ENCODE data around the gene ARFGEF3.
A peak's percentile ranks its signal among the peaks of the same experiment; 100 is the strongest.
"Not testable (repeated sequence)": the region's sequence is repeated elsewhere in the genome, so short reads cannot be mapped to it uniquely, and the experiment has no call there.

ARFGEF3 gene

DNA sequence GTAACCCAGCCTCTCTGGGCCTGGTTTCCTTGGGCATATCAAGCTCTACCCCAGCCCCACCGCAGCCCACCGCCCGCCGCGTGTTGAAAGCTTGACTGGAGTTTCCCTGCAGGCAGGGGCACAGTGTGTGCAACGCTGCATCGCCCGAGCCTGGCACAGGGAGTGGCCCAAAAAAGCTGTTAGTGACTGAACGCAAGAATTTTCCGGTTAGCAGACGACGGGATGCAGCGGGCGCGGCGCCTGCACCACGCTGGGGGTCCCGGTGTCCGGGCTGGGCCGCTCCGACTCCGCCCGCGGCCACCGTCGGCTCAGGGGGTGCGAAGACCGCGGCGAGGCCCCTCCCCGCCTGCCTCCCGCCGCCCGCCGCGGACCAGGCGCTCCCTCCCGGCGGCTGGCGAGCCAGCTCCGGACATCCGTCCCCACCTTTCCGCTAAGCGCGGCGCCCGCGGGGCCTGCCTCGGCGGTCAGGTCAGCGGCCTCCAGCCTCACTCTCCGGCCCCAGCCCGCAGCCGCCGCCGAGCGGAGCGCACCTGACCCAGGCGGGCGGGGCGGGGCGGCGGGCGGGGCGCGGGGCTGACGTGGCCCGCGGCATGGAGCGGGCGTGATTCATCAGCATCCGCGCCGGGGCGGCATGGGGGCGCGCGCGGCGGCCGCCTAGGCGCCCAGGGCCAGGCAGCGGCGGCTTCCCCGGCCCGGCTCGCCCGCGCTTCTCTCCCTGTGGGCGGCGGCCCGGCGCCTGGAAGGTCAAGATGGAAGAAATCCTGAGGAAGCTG is at the start of gene ARFGEF3:
Gene ARFGEF3 (plus strand): TSS at position 602 of the 773 bp plus-strand sequence. CDS start 148 bp downstream, at position 750.
- no peak for FAIRE-seq
- TF ChIP-seq, protein P1, sequence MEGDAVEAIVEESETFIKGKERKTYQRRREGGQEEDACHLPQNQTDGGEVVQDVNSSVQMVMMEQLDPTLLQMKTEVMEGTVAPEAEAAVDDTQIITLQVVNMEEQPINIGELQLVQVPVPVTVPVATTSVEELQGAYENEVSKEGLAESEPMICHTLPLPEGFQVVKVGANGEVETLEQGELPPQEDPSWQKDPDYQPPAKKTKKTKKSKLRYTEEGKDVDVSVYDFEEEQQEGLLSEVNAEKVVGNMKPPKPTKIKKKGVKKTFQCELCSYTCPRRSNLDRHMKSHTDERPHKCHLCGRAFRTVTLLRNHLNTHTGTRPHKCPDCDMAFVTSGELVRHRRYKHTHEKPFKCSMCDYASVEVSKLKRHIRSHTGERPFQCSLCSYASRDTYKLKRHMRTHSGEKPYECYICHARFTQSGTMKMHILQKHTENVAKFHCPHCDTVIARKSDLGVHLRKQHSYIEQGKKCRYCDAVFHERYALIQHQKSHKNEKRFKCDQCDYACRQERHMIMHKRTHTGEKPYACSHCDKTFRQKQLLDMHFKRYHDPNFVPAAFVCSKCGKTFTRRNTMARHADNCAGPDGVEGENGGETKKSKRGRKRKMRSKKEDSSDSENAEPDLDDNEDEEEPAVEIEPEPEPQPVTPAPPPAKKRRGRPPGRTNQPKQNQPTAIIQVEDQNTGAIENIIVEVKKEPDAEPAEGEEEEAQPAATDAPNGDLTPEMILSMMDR (IDR thresholded peaks at IDR 0.05; ENCODE audit: insufficient read depth, missing control alignments), result no peak
- DNase-seq (ENCODE audit: insufficient read length, low spot score), result peak; percentile 38

GRCh38 chr6:138113588-138114210 is 48.0 kb upstream of the ARFGEF3 start:
- DNase-seq (ENCODE audit: insufficient read length, low spot score) (no peak), FAIRE-seq (no peak)
- TF ChIP-seq, protein P1 (IDR thresholded peaks at IDR 0.05; ENCODE audit: insufficient read depth, missing control alignments), result no peak

DNA sequence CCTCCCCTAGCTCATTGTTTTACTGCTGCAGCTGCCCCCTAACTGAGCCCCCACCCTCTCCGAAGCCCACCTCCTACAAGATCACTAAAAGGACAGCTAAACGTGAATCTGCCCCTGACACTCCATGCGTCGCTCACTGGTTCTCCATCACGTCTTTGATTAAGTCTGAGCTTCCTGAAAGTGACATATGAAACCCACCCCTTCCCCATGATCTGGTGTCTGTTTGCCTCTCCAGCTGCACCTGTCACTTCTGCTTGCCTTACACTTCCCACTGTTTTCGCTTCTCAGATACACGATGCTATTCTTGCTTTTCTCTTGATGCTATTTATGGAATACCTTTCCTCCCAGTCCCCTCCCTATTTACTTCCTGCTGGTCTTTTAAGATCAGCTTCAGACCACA is 46.5 kb upstream of the ARFGEF3 start:
- DNase-seq (ENCODE audit: insufficient read length, low spot score) (no peak), FAIRE-seq (no peak)
- TF ChIP-seq, protein P1 (IDR thresholded peaks at IDR 0.05; ENCODE audit: insufficient read depth, missing control alignments), result no peak

- TF ChIP-seq, protein P1 (IDR thresholded peaks at IDR 0.05; ENCODE audit: insufficient read depth, missing control alignments), result peak; percentile 78
- FAIRE-seq (peak; percentile 38), DNase-seq (ENCODE audit: insufficient read length, low spot score) (peak; percentile 21)
Measured at GRCh38 chr6:138115877-138116660, 45.7 kb upstream of the ARFGEF3 start.

DNA sequence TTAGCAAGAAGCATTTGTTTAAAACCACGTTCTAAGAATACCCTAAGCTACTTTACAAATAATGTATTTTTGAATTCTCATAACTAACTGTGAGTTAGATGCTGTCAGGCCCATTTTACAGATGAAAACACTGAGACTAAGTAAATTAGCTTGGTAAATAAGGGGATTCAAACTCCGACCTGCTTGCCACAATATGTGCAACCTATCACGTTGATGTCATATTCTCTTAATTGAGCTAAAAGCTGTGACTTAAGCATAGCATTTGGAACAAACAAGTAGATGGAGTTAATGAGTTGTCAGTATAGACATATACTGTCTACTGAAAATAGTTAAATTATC is 45.1 kb upstream of the ARFGEF3 start:
- TF ChIP-seq, protein P1 (IDR thresholded peaks at IDR 0.05; ENCODE audit: insufficient read depth, missing control alignments), result no peak
- FAIRE-seq, result no peak

DNA sequence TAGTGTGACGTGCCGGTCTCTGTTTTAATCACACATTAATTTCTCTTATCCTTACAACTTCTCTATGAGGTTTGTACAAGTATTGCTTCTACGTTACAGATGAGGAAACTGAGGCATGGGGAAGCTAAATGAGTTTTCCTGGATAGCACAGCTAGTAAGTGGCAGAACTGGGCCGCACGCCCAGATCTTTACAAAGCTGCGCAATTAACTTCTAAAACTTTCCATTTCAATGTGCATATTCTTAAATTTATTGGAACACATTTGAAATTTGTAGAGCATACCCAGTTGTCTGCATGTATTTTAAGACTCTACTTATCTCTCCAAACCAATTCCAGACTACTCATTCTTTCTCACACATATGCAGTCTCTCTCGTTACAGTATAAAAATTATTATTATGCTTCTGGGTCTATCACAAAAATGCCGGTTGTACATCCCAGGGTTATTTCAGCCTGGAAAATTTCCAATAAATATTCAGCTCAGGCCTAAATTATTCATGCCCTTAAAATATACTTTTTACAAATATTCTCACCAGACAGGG is 44.3 kb upstream of the ARFGEF3 start:
- TF ChIP-seq, protein P1 (IDR thresholded peaks at IDR 0.05; ENCODE audit: insufficient read depth, missing control alignments), result no peak
- no peak for FAIRE-seq
- no peak for DNase-seq (ENCODE audit: insufficient read length, low spot score)

More for the DNA sequence above, 45.1 kb upstream of the ARFGEF3 start:
- DNase-seq (ENCODE audit: insufficient read length, low spot score), result no peak

DNA sequence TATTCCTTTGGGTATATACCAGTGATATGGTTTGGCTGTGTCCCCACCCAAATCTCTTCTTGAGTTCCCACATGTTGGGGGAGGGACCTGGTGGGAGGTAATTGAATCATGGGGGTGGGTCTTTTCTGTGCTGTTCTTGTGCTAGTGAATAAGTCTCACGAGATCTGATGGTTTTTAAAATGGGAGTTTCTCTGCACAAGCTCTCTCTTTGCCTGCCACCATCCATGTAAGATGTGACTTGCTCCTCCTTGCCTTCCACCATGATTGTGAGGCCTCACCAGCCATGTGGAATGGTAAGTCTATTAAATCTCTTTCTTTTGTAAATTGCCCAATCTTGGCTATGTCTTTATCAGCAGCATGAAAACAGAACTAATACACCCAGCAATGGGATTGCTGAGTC is 42.5 kb upstream of the ARFGEF3 start:
- not testable (repeated sequence) for DNase-seq (ENCODE audit: insufficient read length, low spot score); FAIRE-seq

Data from D721Med (cell line).